ENCODE measurements around the gene MAGI3. TPM values are rescaled to one million over a fixed set of nuclear protein-coding genes. Genes with fewer than 3 reads are reported as not detected.
"Not testable (repeated sequence)": the region's sequence is repeated elsewhere in the genome, so short reads cannot be mapped to it uniquely, and the experiment has no call there.

Gene MAGI3
- polyA plus RNA-seq, 10 donors = 9.9 to 16.9 (median 13.3) TPM

DNA sequence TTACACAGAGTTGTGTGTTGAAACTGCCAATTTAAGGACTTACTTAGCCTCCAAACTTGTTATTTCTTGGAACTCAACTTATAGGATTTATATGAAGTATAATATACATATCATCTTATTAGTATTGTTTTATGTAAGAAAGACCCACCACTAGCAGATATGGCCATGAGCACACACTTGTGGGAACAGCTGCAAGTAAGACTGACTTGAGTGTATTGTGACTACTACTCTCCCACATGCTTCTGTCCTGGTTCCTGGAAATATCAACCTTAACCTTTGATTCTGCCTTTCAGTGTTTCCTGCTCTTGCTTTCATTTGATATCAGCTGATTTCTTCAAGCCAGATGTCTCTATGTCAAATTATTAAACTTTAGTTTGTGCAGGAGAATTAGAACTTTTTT is 175.3 kb downstream of the MAGI3 start:
- DNase-seq = no peak

DNA sequence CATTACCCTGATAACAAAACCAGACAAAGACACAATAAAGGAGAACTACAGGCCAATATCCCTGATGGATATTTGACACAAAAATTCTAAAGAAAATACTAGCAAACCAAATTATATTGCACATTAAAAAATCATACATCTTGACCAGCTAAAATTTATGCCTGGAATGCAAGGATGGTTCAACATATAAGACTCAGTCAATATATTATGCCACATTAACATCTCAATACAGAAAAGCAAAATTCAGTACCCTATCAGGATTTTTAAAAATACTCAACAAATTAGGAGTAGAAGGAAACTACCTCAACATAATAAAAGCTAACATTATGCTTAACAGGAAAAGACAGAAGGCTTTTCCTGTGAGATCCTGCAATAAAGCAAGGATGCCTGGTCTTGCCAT is 177.1 kb downstream of the MAGI3 start:
- DNase-seq = no peak

DNA sequence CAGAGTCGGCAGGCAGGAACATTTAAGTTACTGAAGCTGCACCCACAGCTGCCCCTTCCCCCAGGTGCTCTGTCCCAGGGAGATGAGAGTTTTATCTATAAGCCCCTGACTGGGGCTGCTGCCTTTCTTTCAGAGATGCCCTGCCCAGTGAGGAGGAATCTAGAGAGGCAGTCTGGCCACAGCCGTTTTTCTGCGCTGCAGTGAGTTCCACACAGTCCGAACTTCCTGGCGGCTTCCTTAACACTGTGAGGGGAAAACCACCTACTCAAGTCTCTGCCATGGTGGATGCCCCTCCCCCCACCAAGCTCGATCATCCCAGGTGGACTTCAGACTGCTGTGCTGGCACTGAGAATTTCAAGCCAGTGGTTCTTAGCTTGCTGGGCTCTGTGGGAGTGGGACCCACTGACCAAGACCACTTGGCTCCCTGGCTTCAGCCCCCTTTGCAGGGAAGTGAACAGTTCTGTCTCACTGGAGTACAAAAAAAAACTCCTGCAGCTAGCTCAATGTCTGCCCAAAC is 185.5 kb downstream of the MAGI3 start:
- DNase-seq = not testable (repeated sequence)

DNA sequence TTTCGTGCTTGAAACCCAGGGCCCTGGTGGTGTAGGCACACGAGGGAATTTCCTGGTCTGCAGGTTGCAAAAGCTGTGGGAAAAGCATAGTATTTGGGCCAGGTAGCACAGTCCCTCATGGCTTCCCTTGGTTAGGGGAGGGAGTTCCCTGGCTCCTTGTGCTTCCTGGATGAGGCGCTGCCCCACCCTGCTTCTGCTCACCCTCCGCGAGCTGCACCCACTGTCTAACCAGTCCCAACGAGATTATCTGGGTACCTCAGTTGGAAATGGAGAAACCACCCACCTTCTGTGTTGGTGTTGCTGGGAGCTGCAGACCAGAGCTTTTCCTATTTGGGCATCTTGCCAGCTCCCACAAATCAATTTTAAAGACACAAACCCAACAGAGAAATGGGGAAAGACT is 186.0 kb downstream of the MAGI3 start:
- DNase-seq = no peak

DNA sequence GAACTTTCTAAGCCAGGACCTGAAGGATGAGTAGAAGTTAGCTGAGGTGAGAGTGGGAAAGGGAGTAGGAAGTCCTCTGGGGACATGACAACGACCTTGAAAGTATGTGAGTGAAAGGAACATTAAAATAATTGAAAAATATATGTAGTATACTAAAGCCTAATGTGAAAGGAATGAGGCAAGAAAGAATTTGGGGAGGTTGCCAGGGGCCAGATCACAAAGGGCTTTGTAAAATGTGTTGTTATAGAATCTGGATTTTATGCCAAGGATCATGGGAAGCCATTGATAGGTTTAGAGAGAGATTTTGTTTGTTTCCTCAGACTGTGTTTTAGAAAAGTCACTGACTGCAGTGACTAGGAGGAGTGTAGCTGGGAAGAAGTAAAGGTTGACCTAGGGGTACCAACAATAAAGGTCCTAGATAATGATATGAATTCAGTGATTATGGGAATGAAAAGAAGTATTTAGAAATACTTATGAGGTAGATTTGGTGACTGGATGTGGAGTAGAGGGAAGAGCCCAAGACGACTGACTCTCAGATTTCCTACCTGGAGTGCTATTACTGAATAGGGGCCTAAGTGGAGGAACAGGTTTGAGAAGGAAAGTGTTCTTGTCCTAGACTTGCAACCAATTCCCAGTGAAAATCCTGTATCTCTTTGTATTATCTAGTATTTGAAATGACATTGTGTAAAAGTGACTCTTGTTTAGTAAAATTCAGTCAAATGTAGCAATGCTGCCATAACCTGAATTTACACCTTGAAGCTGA is 189.1 kb downstream of the MAGI3 start:
- DNase-seq = no peak

DNA sequence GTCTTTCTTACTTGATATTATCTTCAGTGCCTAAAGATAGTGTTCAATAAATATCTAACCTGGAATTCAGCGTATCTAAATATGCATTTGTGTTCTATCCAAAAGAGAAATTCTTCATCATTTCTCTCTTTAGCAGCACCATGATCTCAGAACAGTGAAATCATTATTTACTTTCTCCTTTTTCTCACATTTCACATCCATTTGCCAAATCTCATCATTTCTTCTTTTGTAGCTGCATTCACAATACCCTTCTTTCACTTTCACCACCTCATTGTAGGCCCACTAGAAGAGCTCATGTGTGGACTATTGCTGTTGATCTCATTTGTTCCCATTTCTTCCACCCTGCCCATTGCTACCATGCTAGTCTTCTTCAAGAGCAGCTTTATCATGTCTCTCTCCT is 191.0 kb downstream of the MAGI3 start:
- DNase-seq = no peak

DNA sequence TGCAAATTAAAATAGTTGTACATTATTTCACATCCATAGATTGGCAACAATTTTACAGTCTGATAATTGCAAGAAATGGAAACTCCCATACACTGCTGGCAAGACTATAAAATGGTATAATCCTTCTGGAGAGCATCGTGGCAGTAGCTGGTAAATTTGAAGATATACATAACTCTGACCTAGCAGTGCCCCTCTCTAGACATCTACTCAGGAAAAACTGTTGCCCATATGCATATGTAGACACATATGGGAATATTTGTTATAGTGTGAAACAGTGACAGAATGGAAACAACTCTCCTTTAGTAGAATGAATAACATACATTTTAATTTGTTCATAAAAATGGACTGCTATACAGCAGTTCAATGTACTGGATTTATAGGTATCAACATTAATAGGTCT is 191.8 kb downstream of the MAGI3 start:
- no peak for DNase-seq

DNA sequence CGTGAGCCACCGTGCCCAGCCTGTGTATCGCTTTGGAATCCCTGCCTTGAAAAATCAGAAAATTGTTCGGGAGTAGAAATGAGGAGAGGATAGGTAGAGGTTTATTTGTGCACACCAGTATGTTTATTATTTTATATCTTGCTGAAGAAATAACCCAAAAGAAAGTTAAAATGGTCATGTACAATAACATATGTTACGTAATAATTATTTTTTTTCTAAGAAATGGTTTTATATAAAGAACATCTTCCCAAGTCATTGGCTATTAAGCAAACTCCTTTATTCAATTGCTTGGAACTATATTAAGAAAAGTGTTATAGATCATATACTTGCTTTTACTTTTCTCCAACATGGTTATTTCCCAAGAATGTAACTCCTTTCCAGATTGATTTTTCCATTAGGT is 197.2 kb downstream of the MAGI3 start:
- no peak for DNase-seq

DNA sequence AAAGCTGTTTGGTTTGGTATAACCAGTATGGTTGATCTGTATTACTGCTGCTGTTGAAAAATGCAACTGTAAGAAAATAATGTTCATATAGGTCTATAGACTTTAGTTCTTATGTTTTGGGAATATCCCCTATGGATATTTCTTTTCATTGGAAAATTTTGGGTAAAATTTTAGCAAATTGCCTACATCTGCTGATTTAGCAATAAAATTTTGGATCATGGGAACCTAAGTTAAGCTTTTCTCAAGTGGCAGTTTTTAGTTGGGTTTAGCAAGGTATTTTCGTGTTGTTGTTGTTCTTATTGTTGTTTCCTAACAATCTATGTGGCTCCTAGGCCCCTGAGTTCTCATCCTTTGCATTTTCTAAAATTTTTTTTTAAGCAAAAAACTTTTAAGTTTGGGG is 201.9 kb downstream of the MAGI3 start:
- DNase-seq = no peak

DNA sequence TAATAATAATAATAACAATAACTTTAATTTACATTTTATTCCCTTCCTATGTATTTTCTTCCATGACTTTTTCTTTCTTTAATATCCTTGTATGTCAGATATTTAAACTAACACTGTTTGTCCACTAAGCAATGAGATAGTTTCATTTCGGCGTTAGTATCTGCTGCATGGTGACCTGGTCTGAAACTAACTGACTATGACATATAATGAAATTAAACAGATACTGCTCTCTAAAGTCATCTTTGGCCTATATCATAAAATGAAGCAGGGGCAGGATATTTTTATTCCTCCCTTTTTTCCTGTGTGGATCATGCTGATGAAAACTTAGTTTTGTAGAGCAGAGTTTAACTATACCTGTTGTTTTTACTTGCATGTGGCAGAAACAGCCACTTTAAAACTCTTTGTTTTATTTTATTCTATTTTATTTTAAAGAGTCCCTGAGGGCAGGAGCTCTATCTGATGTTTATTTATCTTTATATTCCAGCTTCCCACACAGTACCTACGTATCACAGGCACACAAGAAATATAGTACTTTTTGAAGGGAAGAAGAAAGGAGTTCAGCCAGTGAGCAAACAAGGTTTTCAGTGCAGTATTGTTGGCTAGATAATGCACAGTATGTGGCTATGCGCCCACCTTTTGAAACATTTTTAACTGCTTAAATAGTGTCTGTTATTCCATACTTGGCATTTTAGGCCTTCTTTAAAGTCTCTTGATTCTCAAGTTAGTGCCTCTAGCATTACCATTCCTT is 203.4 kb downstream of the MAGI3 start:
- DNase-seq = no peak

DNA sequence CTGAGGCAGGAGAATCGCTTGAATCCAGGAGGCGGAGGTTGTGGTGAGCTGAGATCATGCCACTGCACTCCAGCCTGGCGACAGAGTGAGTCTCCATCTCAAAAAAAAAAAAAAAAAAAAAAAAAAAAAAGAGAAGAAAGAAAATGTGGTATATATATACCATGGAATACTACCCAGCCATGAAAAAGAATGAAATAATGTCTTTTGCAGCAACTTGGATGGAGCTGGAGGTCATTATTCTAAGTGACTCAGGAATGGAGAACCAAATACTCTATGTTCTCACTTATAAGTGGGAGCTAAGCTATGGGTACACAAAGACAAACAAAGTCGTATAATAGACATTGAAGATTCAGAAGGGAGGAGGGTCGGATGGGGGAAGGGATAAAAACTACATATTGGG is 214.2 kb downstream of the MAGI3 start:
- not testable (repeated sequence) for DNase-seq

DNA sequence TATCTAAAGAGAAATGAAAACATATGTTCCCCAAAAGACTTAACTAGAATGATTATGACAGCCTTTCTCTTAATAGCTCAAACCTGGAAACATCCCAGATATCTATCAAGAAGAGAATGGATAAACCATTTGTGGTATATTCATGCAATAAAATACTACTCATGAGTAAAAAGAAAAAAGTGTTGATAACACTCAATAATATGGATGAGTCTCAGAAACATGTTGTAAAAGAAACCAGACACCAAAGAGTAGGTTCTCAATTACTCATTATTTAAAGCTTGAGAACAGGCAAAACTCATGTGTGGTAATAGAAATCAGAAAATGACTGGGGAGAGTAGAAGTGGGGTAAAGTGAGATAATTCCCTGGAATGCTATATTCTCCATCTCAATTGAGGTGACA is 214.8 kb downstream of the MAGI3 start:
- peak in 2 of 3 donors; percentile 17 to 72 for DNase-seq

DNA sequence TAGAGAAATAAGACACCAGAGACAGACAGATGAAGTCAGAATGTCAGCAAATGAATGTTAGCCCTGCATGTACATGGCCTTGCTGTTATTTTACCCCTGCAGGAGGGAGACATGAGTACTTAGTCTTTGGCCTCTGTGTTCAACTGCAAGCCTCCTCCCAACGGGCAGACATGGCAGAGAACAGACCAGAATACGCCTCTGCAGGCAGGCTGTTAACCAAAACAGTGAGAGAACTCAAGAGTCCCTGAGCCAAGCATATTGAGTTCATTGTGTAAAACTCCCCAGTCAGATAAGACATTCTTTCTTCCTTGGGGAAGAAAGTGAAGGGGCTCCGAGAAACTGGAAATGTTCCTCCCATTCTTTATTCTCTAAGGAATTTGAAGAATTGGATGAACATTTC is 218.1 kb downstream of the MAGI3 start:
- DNase-seq = peak in 1 of 3 donors; percentile 62

DNA sequence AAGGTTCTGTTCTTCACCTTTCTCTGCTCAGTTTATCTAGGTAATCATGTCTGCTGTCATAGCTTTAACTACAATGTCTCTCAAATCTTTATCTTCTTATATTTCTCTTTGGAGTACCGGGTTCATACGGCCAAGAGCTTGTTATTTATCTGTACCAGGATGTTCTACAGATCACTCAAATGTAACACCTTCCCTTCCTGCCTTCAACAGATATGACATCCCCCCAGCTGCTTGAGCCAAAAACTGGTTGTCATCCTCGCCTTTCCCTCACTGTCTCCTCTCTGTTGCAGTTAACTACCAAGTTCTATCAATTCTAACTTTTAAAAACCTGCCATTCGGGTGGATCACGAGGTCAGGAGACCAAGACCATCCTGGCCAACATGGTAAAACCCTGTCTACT is 220.1 kb downstream of the MAGI3 start:
- DNase-seq = no peak

DNA sequence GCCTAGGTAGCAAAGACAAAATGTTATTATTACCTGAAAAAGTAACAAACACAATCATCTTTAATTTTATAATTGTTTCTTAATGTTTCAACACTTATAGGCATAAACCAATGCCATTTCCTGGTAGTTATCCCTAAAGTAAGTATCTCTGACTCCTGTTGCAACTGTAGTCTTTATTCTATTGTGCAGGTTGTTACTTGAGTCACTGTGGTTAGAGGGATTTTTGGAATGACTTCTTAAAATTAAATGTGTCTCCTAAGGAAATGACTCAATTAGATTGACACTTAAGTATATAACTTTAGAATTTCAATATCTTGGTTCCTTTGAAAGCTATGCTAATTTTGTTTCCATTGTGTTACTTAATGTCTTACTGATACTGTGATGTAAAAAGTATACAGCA is 225.1 kb downstream of the MAGI3 start:
- no peak for DNase-seq

DNA sequence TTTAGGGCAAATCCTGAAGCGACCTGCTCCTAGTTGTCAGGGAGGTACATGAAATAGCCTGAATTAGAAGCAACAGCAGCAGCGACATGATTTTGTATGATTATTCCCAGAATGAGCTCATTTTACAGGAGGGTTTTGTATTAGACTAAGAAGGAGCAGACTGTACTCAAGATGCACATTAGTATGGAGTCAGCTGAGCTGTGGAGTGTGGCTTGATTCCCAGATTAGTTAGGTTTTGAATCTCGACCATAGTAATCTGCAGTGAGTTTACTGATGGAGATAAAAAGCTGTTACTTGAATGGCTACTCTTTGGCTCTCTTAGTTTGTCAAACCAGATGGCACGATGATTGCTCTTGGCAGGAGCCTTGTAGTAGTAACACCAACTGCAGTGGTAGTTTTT is 225.8 kb downstream of the MAGI3 start:
- DNase-seq = peak in 2 of 3 donors; percentile 20 to 63

DNA sequence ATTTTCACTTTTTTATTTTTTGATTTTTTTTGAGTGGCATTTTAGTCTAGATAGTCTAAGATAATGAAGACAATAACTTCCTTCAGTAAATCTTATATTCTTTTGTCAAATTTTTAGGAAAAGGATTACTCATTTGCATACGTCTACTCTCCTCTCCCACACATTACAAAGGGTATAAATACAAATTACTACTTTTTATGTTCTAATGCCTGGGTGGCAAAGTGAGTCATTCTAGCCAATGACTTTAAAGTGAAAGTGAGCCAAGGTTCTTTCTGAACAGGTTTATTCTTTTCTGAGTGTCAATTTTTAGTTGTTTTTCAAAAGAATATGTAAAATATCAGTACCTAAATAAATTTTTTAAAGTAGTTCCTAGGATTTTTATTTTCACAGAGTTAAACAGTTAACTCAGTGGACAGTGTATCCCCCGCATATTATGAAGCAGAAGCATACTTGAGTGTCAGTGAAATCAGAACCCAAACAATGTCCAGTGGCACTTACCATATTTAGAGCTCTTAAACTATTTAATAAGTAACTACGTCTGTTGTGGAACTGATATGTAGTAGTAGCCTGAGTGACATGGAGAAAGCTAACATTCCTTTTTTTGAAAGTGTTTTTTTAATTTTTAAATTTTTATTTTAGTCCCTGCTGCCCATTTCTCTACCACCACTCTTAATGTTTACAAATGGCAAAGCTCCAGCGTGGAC is 227.3 kb downstream of the MAGI3 start:
- no peak for DNase-seq

DNA sequence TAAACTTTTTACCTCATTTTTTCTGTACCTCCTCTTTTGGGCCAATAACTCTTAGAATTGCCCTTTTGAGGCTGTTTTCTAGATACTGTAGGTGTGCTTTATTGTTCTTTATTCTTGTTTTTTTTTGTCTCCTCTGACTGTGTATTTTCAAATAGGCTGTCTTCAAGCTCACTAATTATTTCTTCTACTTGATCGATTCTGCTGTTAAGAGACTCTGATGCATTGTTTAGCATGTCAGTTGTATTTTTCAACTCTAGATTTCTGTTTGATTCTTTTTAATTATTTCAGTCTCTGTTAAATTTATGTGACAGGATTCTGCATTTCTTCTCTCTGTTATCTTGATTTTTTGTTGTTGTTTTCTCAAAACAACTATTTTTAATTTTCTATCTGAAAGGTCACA is 238.7 kb downstream of the MAGI3 start:
- DNase-seq = no peak

DNA sequence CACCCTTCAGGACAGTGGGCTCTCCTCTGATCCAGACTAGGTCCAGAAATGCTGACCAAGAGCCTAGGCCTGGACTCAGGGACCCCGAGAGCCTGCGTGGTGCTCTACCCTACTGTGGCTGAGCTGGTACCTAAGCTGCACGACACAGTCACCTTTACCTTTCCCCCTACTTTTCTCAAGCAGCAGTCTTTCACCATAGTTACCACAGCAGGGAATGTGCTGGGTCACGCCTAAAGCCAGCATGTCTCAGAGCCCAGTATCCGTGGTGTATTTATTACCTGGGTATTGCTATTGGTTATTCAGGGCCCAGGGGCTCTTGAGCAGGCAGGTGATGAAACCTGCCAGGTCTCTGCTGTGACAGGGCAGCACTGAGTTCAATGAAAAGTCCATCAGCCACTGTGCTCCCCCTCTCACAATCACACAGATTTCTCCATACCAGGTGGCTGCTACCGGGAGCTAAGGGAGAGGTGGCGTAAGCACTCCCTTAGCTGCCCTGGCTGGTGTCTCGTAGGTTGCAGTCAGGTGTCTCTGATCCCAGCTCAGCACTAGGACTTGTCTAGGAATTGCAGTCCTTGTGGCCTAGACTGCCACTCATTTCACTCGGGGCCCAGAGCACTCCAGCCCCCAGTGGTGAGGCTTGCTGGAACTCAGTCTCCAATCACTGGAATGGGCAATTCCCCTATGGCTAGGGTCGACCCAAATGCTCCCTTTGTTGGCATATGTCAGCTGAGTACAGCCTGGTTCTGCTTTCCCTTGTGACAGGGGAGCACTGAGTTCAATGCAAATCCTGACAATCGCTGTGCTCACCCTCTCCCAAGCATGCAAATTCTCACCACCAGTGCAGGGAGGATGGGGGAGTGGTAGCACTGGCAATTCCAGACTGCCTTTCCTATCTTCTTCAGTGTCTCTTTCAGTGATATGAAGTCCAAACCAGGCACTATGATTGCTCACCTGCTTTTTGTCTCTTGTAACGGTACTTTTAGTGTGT is 240.3 kb downstream of the MAGI3 start:
- DNase-seq = no peak

DNA sequence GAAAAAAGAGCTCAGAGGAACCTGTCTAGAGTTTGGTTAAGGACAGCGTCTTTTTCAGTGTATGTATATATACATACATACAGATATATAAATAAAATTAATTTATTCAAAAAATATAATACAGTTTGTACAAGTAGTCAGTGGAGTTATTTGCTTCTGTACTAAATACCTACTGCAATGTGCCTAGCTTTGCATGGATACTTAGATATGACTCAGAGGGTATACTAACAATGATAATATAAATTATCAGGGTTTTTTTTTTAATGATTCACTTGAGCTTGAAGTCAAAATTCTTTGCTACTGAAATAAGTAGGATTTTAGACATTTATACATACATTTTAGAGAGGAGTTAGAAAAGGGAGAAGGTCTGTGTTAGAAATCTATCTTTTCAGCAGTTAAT is 251.1 kb downstream of the MAGI3 start:
- no peak for DNase-seq

DNA sequence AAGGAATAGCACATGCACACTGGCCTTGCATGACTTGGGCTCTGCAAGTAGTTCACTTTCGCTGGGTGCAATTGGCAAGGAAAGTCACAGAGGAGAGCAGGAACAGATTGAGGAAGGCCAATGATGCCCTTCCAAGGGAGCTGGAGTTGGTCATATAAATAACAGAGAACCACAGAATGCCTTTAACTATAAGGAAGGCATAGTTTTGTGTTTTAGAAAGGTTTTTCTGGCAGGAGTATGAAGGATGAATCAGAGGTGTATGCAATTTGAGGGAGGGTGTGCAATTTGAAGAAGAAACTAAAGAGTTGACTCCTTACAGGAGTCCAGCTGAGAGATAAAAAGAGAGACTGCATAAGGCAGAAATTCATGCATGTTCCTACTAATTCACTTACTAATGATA is 256.8 kb downstream of the MAGI3 start:
- no peak for DNase-seq

All from muscle of back (tissue), 11 donors.